Endothelial cell of umbilical vein (primary cell): Measurements from ENCODE around the gene PRR36.

Source experiments
- EZH2 ChIP-seq: IDR thresholded peaks from 2 replicates; pipeline ENCODE4 v1.6.1; 2012; ENCODE audit warnings: borderline replicate concordance, low read depth, mild to moderate bottlenecking, moderate library complexity, low read length, inconsistent platforms; ENCODE audit not compliant: severe bottlenecking
- FOS ChIP-seq: IDR thresholded peaks from 2 replicates; pipeline ENCODE4 v1.6.1; 2011; ENCODE audit warnings: mild to moderate bottlenecking, low read length, moderate library complexity, borderline replicate concordance; ENCODE audit not compliant: insufficient read depth
- MYC ChIP-seq: IDR thresholded peaks from one replicate; pipeline ENCODE4 v1.6.1; 2011; ENCODE audit warnings: mild to moderate bottlenecking, low read depth, low read length
- POLR2A ChIP-seq: IDR thresholded peaks from 2 replicates; pipeline ENCODE4 v1.6.1; 2012; ENCODE audit warnings: low read depth, mild to moderate bottlenecking, control low read depth, low read length
- POLR2AphosphoS5 ChIP-seq: IDR thresholded peaks from 2 replicates; pipeline ENCODE4 v1.6.1; 2012; ENCODE audit warnings: low read depth, mild to moderate bottlenecking, control low read depth, low read length, moderate library complexity; ENCODE audit not compliant: insufficient read depth
- TF ChIP-seq, protein P1 (sequence below), 2 donors: IDR thresholded peaks; 1 replicate in 1 of 2; 2 replicates in 1 of 2; pipeline ENCODE4 v1.5.1; 2011; ENCODE audit warnings: low read length in 2 of 2, mild to moderate bottlenecking in 2 of 2, moderate library complexity in 2 of 2, control low read depth in 1 of 2, inconsistent platforms in 1 of 2, low read depth in 1 of 2; ENCODE audit not compliant: insufficient read depth in 1 of 2; ENCODE audit errors: extremely low read depth in 1 of 2
- TF ChIP-seq, protein P2 (sequence below): IDR thresholded peaks from 2 replicates; pipeline ENCODE4 v1.6.1; 2011; ENCODE audit not compliant: insufficient read depth, insufficient read length

DNA sequence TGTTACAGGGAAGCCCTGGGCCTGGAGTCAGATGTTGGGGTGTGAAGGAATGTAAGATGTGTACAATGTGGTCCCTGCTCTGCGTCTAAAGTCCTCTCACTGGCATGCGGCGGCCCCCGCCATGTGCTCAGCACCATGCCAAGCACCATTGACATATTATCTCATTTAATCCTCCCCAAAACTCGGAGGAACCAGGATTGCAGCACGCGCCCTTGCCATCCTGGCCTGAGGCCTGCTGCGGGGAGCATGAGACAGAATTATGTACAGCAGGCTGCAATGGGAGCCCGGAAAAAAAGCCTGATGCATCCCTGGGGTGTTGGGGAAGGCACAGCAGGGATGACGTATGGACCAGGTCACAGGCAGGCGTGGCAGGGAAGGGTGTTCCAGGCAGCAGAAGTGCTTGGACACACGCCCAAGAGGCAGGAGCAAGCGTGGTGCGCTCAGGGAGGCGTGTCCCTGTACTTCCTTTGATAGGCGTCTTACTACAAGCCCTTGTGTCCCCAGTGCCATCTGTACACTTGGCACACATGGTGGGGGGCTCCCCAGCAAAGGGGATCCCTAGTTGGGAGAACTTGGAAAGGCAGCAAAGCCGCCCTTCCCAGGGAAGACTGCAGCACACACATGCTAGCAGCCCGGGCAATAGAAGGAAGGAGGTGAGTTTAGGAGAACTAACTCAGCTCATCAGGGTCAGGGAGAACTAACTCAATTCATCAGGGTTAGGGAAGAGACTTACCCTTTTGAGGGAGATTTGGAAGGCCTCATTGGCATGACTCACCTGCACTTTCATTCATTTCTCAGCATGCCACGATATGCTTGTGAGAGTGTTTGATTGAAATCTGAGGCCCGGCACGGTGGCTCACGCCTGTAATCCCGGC is 40.7 kb downstream of the PRR36 start:
- TF ChIP-seq POLR2A (no peak), MYC (no peak), EZH2 (no peak), POLR2AphosphoS5 (no peak), FOS (no peak)
- TF ChIP-seq, protein P1, sequence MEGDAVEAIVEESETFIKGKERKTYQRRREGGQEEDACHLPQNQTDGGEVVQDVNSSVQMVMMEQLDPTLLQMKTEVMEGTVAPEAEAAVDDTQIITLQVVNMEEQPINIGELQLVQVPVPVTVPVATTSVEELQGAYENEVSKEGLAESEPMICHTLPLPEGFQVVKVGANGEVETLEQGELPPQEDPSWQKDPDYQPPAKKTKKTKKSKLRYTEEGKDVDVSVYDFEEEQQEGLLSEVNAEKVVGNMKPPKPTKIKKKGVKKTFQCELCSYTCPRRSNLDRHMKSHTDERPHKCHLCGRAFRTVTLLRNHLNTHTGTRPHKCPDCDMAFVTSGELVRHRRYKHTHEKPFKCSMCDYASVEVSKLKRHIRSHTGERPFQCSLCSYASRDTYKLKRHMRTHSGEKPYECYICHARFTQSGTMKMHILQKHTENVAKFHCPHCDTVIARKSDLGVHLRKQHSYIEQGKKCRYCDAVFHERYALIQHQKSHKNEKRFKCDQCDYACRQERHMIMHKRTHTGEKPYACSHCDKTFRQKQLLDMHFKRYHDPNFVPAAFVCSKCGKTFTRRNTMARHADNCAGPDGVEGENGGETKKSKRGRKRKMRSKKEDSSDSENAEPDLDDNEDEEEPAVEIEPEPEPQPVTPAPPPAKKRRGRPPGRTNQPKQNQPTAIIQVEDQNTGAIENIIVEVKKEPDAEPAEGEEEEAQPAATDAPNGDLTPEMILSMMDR (IDR thresholded peaks at IDR 0.05; ENCODE audit: extremely low read depth in 1 of 2, insufficient read depth in 1 of 2, low read depth in 1 of 2, low read length in 2 of 2), result no peak
- TF ChIP-seq, protein P2, sequence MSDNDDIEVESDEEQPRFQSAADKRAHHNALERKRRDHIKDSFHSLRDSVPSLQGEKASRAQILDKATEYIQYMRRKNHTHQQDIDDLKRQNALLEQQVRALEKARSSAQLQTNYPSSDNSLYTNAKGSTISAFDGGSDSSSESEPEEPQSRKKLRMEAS, result no peak
